WTC11 (cell line): ENCODE measurements around the gene PAEP. TPM values are rescaled to one million over a fixed set of nuclear protein-coding genes. Genes with fewer than 3 reads are reported as not detected.
"Not testable (repeated sequence)": the region's sequence is repeated elsewhere in the genome, so short reads cannot be mapped to it uniquely, and the experiment has no call there.

Source experiments
- ATAC-seq: fragments of 200-7000 bp; cut with Tn5 transposase; 2 replicates; pipeline ENCODE4 v1.10.0; 2021; ENCODE audit warnings: mild to moderate bottlenecking, moderate library complexity
- CTCF ChIA-PET: fragments of 300-600 bp; sonication (Branson Sonifier 250); formaldehyde crosslinking; loops from one replicate; lab custom pipeline; 2021; ENCODE audit warnings: antibody characterized with exemption; lab: Charles Lee
- POLR2A ChIA-PET: fragments of 350-600 bp; sonication (Branson Sonifier 250); formaldehyde crosslinking; loops from one replicate; lab custom pipeline; 2021; ENCODE audit warnings: antibody characterized with exemption; lab: Charles Lee
- DNase-seq: peaks from one replicate; pipeline ENCODE4 v3.0.0; 2021; ENCODE audit warnings: low spot score
- H3K27ac Mint-ChIP-seq: 2 replicates; pipeline ENCODE4 v1.8.0; 2021; ENCODE audit warnings: mixed read lengths
- H3K27me3 Mint-ChIP-seq: 2 replicates; pipeline ENCODE4 v1.8.0; 2021; ENCODE audit warnings: low read depth, mild to moderate bottlenecking, moderate library complexity, mixed read lengths
- H3K36me3 Mint-ChIP-seq: 2 replicates; pipeline ENCODE4 v1.8.0; 2021; ENCODE audit warnings: mixed read lengths
- H3K4me1 Mint-ChIP-seq: 2 replicates; pipeline ENCODE4 v1.8.0; 2022; ENCODE audit warnings: mixed read lengths
- H3K4me3 Mint-ChIP-seq: 2 replicates; pipeline ENCODE4 v1.8.0; 2021; ENCODE audit warnings: mild to moderate bottlenecking, moderate library complexity, mixed read lengths
- H3K9me3 Mint-ChIP-seq: 2 replicates; pipeline ENCODE4 v1.8.0; 2021; ENCODE audit warnings: mixed read lengths
- CREB1 ChIP-seq: sonication (generic); formaldehyde crosslinking; IDR thresholded peaks from 2 replicates; pipeline ENCODE4 v1.8.0; 2023; ENCODE audit warnings: mild to moderate bottlenecking, missing genetic modification reagents
- FOXK1 ChIP-seq: sonication (generic); formaldehyde crosslinking; IDR thresholded peaks from 2 replicates; pipeline ENCODE4 v1.8.0; 2022; ENCODE audit warnings: mild to moderate bottlenecking, moderate library complexity, missing genetic modification reagents
- FOXP1 ChIP-seq: sonication (generic); formaldehyde crosslinking; IDR thresholded peaks from 2 replicates; pipeline ENCODE4 v1.8.0; 2022; ENCODE audit warnings: missing genetic modification reagents, mild to moderate bottlenecking, moderate library complexity, borderline replicate concordance
- FOXP4 ChIP-seq: sonication (generic); formaldehyde crosslinking; IDR thresholded peaks from 2 replicates; pipeline ENCODE4 v1.8.0; 2022; ENCODE audit warnings: mild to moderate bottlenecking, missing genetic modification reagents
- HMGA2 ChIP-seq: fragments of 250-450 bp; sonication (Bioruptor Pico); IDR thresholded peaks from 2 replicates; pipeline ENCODE4 v1.4.0; 2021; ENCODE audit warnings: mild to moderate bottlenecking, moderate library complexity
- IRF2 ChIP-seq: sonication (generic); formaldehyde crosslinking; IDR thresholded peaks from 2 replicates; pipeline ENCODE4 v1.8.0; 2022; ENCODE audit warnings: low read depth, missing genetic modification reagents, borderline replicate concordance
- KAT7 ChIP-seq: sonication (generic); formaldehyde crosslinking; IDR thresholded peaks from 2 replicates; pipeline ENCODE4 v1.8.1; 2023; ENCODE audit warnings: missing genetic modification reagents, mild to moderate bottlenecking, borderline replicate concordance
- MXD4 ChIP-seq: fragments of 250-450 bp; sonication (Bioruptor Pico); IDR thresholded peaks from 2 replicates; pipeline ENCODE4 v1.8.0; 2021; ENCODE audit warnings: mild to moderate bottlenecking, moderate library complexity, borderline replicate concordance
- NFYB ChIP-seq: sonication (generic); formaldehyde crosslinking; conservative IDR thresholded peaks from 2 replicates; pipeline ENCODE4 v1.8.0; 2022; ENCODE audit warnings: low read depth, missing genetic modification reagents
- NR1H2 ChIP-seq: sonication (generic); formaldehyde crosslinking; IDR thresholded peaks from 2 replicates; pipeline ENCODE4 v1.9.0; 2021; ENCODE audit warnings: mild to moderate bottlenecking, moderate library complexity, missing genetic modification reagents
- SMAD4 ChIP-seq: sonication (generic); formaldehyde crosslinking; IDR thresholded peaks from 2 replicates; pipeline ENCODE4 v1.8.0; 2022; ENCODE audit warnings: mild to moderate bottlenecking, missing genetic modification reagents
- TEAD1 ChIP-seq: sonication (generic); formaldehyde crosslinking; IDR thresholded peaks from 2 replicates; pipeline ENCODE4 v1.8.0; 2022; ENCODE audit warnings: mild to moderate bottlenecking, missing genetic modification reagents
- ZNF317 ChIP-seq: sonication (generic); formaldehyde crosslinking; IDR thresholded peaks from 2 replicates; pipeline ENCODE4 v1.8.1; 2023; ENCODE audit warnings: low read depth, mild to moderate bottlenecking, moderate library complexity, missing genetic modification reagents, borderline replicate concordance
- total RNA-seq: library from RNA; stranded (reverse); gene quantifications from 3 replicates; pipeline ENCODE4 v1.2.3, GENCODE V29; 2021
- TF ChIP-seq, protein P1 (sequence below): sonication (generic); formaldehyde crosslinking; IDR thresholded peaks from 2 replicates; pipeline ENCODE4 v1.8.0; 2022; ENCODE audit warnings: mild to moderate bottlenecking, missing genetic modification reagents
- TF ChIP-seq, protein P2 (sequence below): fragments of 250-450 bp; sonication (Bioruptor Pico); IDR thresholded peaks from 2 replicates; pipeline ENCODE4 v1.8.0; 2021; ENCODE audit warnings: mild to moderate bottlenecking

PAEP gene
- total RNA-seq, 1 experiment from 2014 or later = not detected

DNA sequence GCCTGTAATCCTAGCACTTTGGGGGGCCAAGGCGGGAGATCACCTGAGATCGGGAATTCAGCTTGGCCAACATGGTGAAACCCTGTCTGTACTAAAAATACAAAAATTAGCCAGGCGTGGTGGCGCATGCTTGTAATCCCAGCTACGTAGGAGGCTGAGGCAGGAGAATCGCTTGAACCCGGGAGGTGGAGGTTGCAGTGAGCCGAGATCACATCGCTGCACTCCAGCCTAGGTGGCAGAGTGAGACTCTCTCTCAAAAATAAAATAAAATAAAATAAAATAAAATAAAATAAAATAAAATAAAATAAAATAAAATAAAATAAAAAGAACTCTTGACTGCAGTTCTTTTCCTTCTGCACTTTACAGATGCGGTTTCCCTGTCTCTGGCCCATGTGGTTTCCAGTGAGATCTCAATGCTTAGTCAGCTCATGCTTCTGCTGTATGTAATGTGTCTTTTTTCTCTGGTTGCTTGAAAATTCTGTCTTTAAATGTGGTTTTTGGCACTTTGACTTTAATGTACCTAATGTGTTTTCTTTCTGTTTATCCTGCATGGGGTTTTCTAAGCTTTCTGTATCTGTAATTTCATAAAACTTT, 32.6 kb upstream of the PAEP start:
- H3K9me3 Mint-ChIP-seq, CTCF ChIA-PET, H3K36me3 Mint-ChIP-seq, H3K27me3 Mint-ChIP-seq, H3K4me1 Mint-ChIP-seq, H3K27ac Mint-ChIP-seq, POLR2A ChIA-PET, ATAC-seq, DNase-seq, H3K4me3 Mint-ChIP-seq: not testable (repeated sequence)
- TF ChIP-seq HMGA2 (CRISPR knock-in tag) = peak; percentile 87

DNA sequence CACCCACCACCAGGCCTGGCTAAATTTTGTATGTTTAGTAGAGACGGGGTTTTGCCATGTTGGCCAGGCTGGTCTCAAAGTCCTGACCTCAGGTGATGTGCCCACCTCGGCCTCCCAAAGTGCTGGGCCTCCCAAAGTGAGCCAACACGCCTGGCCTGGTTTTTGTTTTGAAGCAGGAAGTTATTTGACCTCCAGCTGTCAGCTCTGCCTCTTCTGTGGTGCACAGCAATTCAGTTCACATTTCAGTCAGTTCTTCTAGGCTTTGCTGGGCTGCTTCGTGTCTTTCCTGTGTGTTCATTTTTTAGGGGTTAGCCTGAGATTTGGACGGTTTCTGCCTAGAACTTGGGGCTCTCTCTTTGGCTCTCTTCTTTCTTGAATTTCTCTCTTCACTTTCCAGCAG, 31.4 kb upstream of the PAEP start:
- CTCF ChIA-PET = interaction anchor here (1.5 kb wide), 1 partner anchor 26 kb away, joined by 5 read pairs; no protein-coding TSS in a partner anchor
- POLR2A ChIA-PET = no interaction called here
- no peak for TF ChIP-seq KAT7
- no peak for TF ChIP-seq HMGA2 (CRISPR knock-in tag)
- TF ChIP-seq, all 79 proteins: peak for 0
- DNase-seq (no peak), ATAC-seq (no peak)
- H3K27ac Mint-ChIP-seq = peak overlapping the region; percentile 57; the same call in 1 of the 2 replicates
- H3K27me3 Mint-ChIP-seq = no peaks in the 10 kb centered on the region
- H3K4me1 Mint-ChIP-seq = peaks cover 13% of the 10 kb centered on the region
- no peaks in the 10 kb centered on the region for H3K36me3 Mint-ChIP-seq
- no peak overlapping the region for H3K4me3 Mint-ChIP-seq
- no peaks in the 10 kb centered on the region for H3K9me3 Mint-ChIP-seq

- TF ChIP-seq FOXP1 (CRISPR knock-in tag) (no peak), TEAD1 (CRISPR knock-in tag) (no peak), NR1H2 (CRISPR knock-in tag) (no peak), FOXP4 (CRISPR knock-in tag) (no peak), IRF2 (CRISPR knock-in tag) (no peak), FOXK1 (CRISPR knock-in tag) (no peak), CREB1 (CRISPR knock-in tag) (no peak)
- TF ChIP-seq, protein P1, sequence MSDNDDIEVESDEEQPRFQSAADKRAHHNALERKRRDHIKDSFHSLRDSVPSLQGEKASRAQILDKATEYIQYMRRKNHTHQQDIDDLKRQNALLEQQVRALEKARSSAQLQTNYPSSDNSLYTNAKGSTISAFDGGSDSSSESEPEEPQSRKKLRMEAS (CRISPR knock-in tag) = no peak
- ATAC-seq = no peak
- ChIA-PET POLR2A (no interaction called here), CTCF (interaction anchor here (1.5 kb wide), 1 partner anchor 26 kb away, joined by 5 read pairs; no protein-coding TSS in a partner anchor)
- DNase-seq = no peak
- no peak overlapping the region for H3K4me3 Mint-ChIP-seq
- H3K9me3 Mint-ChIP-seq = no peaks in the 10 kb centered on the region
- H3K27ac Mint-ChIP-seq = no peak overlapping the region
- no peaks in the 10 kb centered on the region for H3K27me3 Mint-ChIP-seq
- H3K4me1 Mint-ChIP-seq = peaks cover 13% of the 10 kb centered on the region
- no peaks in the 10 kb centered on the region for H3K36me3 Mint-ChIP-seq
Observed at GRCh38 chr9:135531096-135531495, 30.5 kb upstream of the PAEP start.

DNA sequence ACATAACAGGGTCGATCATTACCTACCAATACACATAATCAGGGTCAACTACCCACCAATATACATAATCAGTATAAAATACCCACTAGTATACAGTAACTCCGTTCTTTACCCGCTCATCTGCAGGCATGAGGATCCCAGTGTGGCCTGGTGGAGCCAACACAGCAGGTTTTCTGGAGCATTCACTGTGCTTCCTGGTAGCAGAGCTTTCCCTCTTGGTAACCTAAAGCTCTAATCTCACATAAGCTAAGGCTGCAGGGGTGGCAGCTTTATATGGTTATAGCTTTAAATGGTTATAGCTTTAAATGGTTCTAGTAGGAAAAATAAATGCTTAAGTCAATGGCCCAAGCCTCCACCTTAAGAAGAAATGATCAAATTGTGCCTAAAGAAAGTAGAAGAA, 28.4 kb upstream of the PAEP start:
- H3K4me3 Mint-ChIP-seq = no peak overlapping the region
- H3K4me1 Mint-ChIP-seq = peaks cover 10% of the 10 kb centered on the region
- no peak for TF ChIP-seq SMAD4
- TF ChIP-seq NFYB (CRISPR knock-in tag) = no peak
- no peak for TF ChIP-seq ZNF317
- no peak for TF ChIP-seq MXD4
- TF ChIP-seq FOXK1 (CRISPR knock-in tag) = no peak
- TF ChIP-seq, protein P2, sequence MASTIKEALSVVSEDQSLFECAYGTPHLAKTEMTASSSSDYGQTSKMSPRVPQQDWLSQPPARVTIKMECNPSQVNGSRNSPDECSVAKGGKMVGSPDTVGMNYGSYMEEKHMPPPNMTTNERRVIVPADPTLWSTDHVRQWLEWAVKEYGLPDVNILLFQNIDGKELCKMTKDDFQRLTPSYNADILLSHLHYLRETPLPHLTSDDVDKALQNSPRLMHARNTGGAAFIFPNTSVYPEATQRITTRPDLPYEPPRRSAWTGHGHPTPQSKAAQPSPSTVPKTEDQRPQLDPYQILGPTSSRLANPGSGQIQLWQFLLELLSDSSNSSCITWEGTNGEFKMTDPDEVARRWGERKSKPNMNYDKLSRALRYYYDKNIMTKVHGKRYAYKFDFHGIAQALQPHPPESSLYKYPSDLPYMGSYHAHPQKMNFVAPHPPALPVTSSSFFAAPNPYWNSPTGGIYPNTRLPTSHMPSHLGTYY (CRISPR knock-in tag) = no peak
- TF ChIP-seq, all 79 proteins: peak for 0
- ChIA-PET CTCF (no interaction called here), POLR2A (no interaction called here)
- Mint-ChIP-seq H3K36me3 (no peaks in the 10 kb centered on the region), H3K27ac (no peak overlapping the region), H3K9me3 (no peaks in the 10 kb centered on the region), H3K27me3 (no peaks in the 10 kb centered on the region)
- no peak for ATAC-seq
- no peak for DNase-seq
